ENCODE measurements around the gene PCCA.

- TF ChIP-seq REST (IDR thresholded peaks at IDR 0.05) (no peak), MAX (IDR thresholded peaks at IDR 0.05) (no peak), CTCF (IDR thresholded peaks at IDR 0.05) (no peak), PBX3 (IDR thresholded peaks at IDR 0.05) (no peak), HDAC2 (IDR thresholded peaks at IDR 0.05) (no peak), GATA3 (IDR thresholded peaks at IDR 0.05; ENCODE audit: borderline replicate concordance) (no peak), FOXS1 (CRISPR knock-in tag; IDR thresholded peaks at IDR 0.05) (no peak)
Observed at GRCh38 chr13:100305398-100305797, 216.5 kb downstream of the PCCA start.

Measured in A549 (cell line).